ENCODE measurements around the gene CTNNA3.

GRCh38 chr10:66881814-66882213 is 814.2 kb downstream of the CTNNA3 start:
- no peak for TF ChIP-seq CTCF (IDR thresholded peaks at IDR 0.05)
- no peak for TF ChIP-seq POLR2A (IDR thresholded peaks at IDR 0.05)

All from uterus (tissue), 2 donors.